Left lung (tissue), 10 donors: ENCODE results near the gene RNF213. TPM values are rescaled to one million over a fixed set of nuclear protein-coding genes. Genes with fewer than 3 reads are reported as not detected.
"Not testable (repeated sequence)": the region's sequence is repeated elsewhere in the genome, so short reads cannot be mapped to it uniquely, and the experiment has no call there.

Experiments used
- ATAC-seq: fragments of 200-7000 bp; cut with Tn5 transposase; one replicate; pipeline ENCODE4 v1.9.1; 2020; ENCODE audit warnings: moderate library complexity
- DNase-seq, 4 donors: peaks; one replicate each; pipeline ENCODE4 v3.0.0-alpha.2; 2013 to 2020
- H3K27ac ChIP-seq, 2 donors: fragments of 200-600 bp; sonication (generic) in 1 of 2; one replicate each; pipeline versions ENCODE4 v1.5.0 to v1.8.0; 2020 to 2021
- H3K27me3 ChIP-seq, 2 donors: fragments of 200-600 bp; sonication (generic) in 1 of 2; one replicate each; pipeline versions ENCODE4 v1.5.0 to v1.8.0; 2020 to 2021
- H3K36me3 ChIP-seq, 2 donors: fragments of 200-600 bp; sonication (generic) in 1 of 2; one replicate each; pipeline versions ENCODE4 v1.5.0 to v1.8.0; 2020 to 2021
- H3K4me1 ChIP-seq, 2 donors: fragments of 200-600 bp; one replicate each; pipeline ENCODE4 v1.8.0; 2021
- H3K4me3 ChIP-seq, 2 donors: fragments of 200-600 bp; sonication (generic) in 1 of 2; one replicate each; pipeline versions ENCODE4 v1.5.0 to v1.8.0; 2020 to 2021; ENCODE audit warnings: mild to moderate bottlenecking in 1 of 2
- H3K9me3 ChIP-seq, 2 donors: fragments of 200-600 bp; sonication (generic) in 1 of 2; one replicate each; pipeline versions ENCODE4 v1.5.0 to v1.8.0; 2020 to 2021
- intact Hi-C, 2 donors: fragments of 100-400 bp; cut with DNase I; formaldehyde crosslinking; loops; one replicate each; pipeline versions ENCODE4 v1.11.2 to v1.14.2; 2022
- polyA plus RNA-seq, 6 donors: library from polyadenylated mRNA; unstranded; fragments of 120-200 nt; gene quantifications; one replicate each; pipeline ENCODE4 v1.2.1, GENCODE V29; 2013; ENCODE audit not compliant: insufficient read length in 6 of 6
- total RNA-seq, 2 donors: library from RNA; stranded (reverse); fragmentation: NEBNext Ultra II Directional; extraction: Animal tissue kit (Norgen Biotek cat#: 25700); gene quantifications; one replicate each; pipeline ENCODE4 v1.2.1, GENCODE V29; 2021
- TF ChIP-seq, protein P1 (sequence below), 2 donors: fragments of 200-600 bp; sonication (generic) in 1 of 2; IDR thresholded peaks; one replicate each; pipeline versions ENCODE4 v1.5.0 to v1.8.0; 2021; ENCODE audit warnings: antibody characterized with exemption in 2 of 2
- donor health status: DM: no; HTN: yes; CAD: no.
- donor health status: DM: no; HTN: no; CAD: no.

Gene RNF213
- total and polyA plus RNA-seq, 8 donors = 89.0 to 264 (median 103) TPM

DNA sequence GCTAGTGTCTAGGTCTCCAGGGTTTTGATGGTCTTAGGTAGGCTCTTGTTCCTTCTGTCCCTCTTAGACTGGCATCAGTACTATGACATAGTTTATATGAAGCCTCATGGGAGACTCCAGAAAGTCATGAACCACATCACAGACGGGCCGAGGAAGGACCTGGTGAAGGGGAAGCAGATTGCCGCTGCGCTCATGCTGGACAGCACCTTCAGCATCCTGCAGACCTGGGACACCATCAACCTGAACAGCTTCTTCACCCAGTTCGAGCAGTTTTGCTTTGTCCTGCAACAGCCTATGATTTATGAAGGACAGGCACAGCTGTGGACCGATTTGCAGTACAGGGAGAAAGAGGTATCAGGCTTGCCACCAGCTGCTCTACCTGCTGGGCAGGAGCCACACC, 34.0 kb downstream of the RNF213 start:
- no peak overlapping the region for H3K4me3 ChIP-seq
- H3K36me3 ChIP-seq = peaks cover 0 to 100% of the 10 kb centered on the region in 2 donors
- ATAC-seq (no peak), DNase-seq (peak in 1 of 4 donors; percentile 11)
- H3K9me3 ChIP-seq = no peaks in the 10 kb centered on the region
- no peak overlapping the region for H3K27ac ChIP-seq
- TF ChIP-seq, protein P1, sequence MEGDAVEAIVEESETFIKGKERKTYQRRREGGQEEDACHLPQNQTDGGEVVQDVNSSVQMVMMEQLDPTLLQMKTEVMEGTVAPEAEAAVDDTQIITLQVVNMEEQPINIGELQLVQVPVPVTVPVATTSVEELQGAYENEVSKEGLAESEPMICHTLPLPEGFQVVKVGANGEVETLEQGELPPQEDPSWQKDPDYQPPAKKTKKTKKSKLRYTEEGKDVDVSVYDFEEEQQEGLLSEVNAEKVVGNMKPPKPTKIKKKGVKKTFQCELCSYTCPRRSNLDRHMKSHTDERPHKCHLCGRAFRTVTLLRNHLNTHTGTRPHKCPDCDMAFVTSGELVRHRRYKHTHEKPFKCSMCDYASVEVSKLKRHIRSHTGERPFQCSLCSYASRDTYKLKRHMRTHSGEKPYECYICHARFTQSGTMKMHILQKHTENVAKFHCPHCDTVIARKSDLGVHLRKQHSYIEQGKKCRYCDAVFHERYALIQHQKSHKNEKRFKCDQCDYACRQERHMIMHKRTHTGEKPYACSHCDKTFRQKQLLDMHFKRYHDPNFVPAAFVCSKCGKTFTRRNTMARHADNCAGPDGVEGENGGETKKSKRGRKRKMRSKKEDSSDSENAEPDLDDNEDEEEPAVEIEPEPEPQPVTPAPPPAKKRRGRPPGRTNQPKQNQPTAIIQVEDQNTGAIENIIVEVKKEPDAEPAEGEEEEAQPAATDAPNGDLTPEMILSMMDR (IDR thresholded peaks at IDR 0.05) = no peak
- H3K27me3 ChIP-seq = no peaks in the 10 kb centered on the region
- no peaks in the 10 kb centered on the region for H3K4me1 ChIP-seq
- intact Hi-C loops = no loop called here

GRCh38 chr17:80295146-80295545, 34.5 kb downstream of the RNF213 start:
- DNase-seq (peak in 1 of 4 donors; percentile 36), ATAC-seq (no peak)
- intact Hi-C loops = no loop called here
- Histone ChIP-seq H3K27ac (no peak overlapping the region), H3K9me3 (no peaks in the 10 kb centered on the region), H3K27me3 (no peaks in the 10 kb centered on the region), H3K36me3 (peaks cover 0 to 100% of the 10 kb centered on the region in 2 donors), H3K4me1 (no peaks in the 10 kb centered on the region), H3K4me3 (no peak overlapping the region)
- TF ChIP-seq, protein P1 (IDR thresholded peaks at IDR 0.05) = no peak

DNA sequence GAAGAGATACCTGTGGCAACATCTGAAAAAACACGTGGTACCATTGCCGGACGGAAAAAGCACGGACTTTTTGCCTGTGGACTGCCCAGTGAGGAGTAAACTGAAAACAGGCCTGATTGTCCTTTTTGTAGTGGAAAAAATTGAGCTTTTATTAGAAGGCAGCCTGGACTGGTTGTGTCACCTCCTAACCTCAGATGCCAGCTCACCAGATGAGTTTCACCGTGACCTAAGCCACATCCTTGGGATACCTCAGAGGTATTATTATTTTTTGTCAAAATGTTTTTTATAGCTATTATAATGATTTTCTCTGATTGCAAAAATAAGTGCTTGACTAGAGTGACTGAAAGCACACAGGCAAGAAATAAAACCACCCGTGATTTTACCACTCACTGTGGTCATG, 34.9 kb downstream of the RNF213 start:
- H3K4me1 ChIP-seq = no peaks in the 10 kb centered on the region
- TF ChIP-seq, protein P1 (IDR thresholded peaks at IDR 0.05) = no peak
- no peaks in the 10 kb centered on the region for H3K27me3 ChIP-seq
- H3K36me3 ChIP-seq = peaks cover 0 to 100% of the 10 kb centered on the region in 2 donors
- DNase-seq = no peak
- H3K27ac ChIP-seq = no peak overlapping the region
- H3K4me3 ChIP-seq = no peak overlapping the region
- ATAC-seq = no peak
- H3K9me3 ChIP-seq = no peaks in the 10 kb centered on the region
- intact Hi-C loops = no loop called here

DNA sequence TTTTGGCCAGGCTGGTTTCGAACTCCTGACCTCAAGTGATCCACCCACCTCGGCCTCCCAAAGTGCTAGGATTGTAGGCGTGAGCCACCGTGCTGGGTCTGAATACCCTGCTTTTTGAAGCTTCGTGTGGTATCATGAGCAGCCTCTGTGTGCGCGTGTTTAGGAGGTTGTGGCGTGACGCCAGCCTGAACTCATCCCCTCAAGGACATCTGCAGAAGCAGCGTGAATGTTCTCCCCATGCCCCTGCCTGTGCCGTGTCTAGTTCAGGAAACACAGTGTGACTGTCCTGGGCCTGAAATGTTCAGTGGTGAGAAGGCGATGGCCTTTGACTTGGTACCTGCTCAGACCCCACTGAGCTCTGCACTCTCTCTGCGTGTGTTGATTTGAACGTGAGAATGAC, 35.6 kb downstream of the RNF213 start:
- Histone ChIP-seq H3K36me3 (peaks cover 0 to 100% of the 10 kb centered on the region in 2 donors), H3K27ac (no peak overlapping the region), H3K9me3 (no peaks in the 10 kb centered on the region), H3K4me1 (no peaks in the 10 kb centered on the region), H3K27me3 (no peaks in the 10 kb centered on the region), H3K4me3 (no peak overlapping the region)
- DNase-seq (peak in 1 of 4 donors; percentile 41), ATAC-seq (no peak)
- intact Hi-C loops = no loop called here
- TF ChIP-seq, protein P1 (IDR thresholded peaks at IDR 0.05) = no peak

DNA sequence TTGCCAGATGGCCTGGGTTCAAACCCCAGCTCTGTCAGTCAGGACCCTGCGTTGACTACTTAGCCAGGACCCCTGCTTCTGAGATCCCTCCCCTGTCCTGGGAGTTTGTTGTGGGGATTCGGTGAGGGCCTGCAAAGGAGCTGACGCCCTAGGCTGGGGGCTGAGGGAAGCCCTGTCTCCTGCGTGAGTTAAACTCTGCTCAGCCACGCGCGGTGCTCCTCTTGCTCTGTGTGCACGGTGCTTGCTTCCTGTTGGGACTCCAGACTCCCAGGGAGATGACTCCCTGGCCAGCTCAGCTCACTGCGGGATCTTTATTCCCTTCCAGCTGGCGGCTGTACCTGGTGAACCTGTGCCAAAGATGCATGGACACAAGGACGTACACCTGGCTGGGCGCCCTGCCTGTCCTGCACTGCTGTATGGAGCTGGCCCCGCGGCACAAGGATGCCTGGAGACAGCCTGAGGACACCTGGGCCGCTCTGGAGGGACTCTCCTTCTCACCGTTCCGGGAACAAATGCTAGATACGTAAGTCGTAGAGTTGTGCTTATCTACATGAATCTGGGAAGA, 37.4 kb downstream of the RNF213 start:
- ATAC-seq = no peak
- intact Hi-C loops = no loop called here

DNA sequence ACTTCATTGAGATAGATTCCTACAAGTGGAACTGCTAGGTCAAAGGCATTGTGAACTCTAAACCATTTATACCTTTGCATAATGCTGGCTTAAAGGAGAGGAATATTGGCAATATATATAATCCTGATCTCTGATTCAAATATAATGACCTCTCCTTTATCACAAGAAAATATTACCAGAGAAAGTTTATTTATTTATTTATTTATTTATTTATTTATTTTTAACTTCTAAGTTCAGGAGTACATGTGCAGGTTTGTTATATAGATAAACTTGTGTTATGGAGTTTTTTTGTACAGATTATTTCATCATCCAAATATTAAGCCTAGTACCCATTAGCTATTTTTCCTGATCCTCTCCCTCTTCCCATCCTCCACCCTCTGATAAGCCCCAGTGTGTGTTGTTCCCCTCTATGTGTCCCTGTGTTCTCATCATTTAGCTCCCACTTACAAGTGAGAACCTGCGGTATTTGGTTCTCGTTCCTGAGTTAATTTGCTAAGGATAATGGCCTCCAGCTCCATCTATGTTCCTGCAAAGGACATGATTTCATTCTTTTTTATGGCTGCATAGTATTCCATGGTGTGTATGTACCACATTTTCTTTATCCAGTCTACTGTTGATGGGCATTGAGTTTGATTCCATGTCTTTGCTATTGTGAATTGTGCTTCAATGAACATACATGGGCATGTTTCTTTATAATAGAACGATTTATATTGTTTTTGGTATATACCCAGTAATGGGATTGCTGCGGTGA, 38.9 kb downstream of the RNF213 start:
- H3K27me3 ChIP-seq, intact Hi-C loops, ATAC-seq, H3K4me1 ChIP-seq, H3K4me3 ChIP-seq, DNase-seq, H3K27ac ChIP-seq: not testable (repeated sequence)
- H3K9me3 ChIP-seq = peaks cover 0 to 17% of the 10 kb centered on the region in 2 donors
- H3K36me3 ChIP-seq = peaks cover 2 to 100% of the 10 kb centered on the region in 2 donors

More for the DNA sequence above, 37.4 kb downstream of the RNF213 start:
- TF ChIP-seq, protein P1 (IDR thresholded peaks at IDR 0.05) = no peak
- Histone ChIP-seq H3K4me1 (no peaks in the 10 kb centered on the region), H3K4me3 (no peak overlapping the region), H3K27me3 (no peaks in the 10 kb centered on the region), H3K36me3 (peaks cover 2 to 100% of the 10 kb centered on the region in 2 donors), H3K9me3 (peaks cover 0 to 3% of the 10 kb centered on the region in 2 donors), H3K27ac (no peak overlapping the region)
- peak in 1 of 4 donors; percentile 59 for DNase-seq

DNA sequence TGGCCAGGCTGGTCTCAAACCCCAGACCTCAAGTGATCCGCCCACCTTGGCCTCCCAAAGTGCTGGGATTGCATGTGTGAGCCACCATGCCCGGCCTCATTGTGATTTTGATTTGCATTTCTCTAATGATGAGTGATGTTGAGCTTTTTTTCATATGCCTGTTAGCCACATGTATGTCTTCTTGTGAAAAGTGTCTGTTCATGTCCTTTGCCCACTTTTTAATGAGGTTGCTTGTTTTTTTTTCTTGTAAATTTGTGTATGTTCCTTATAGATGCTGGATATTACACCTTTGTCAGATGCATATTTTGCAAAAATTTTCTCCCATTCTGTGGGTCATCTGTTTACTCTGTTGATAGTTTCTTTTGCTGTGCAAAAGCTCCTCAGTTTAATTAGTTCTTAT, 40.1 kb downstream of the RNF213 start:
- H3K4me1 ChIP-seq, intact Hi-C loops: not testable (repeated sequence)
- peaks cover 2 to 100% of the 10 kb centered on the region in 2 donors for H3K36me3 ChIP-seq

More for the DNA sequence above, 40.1 kb downstream of the RNF213 start:
- not testable (repeated sequence) for H3K27ac ChIP-seq, H3K4me3 ChIP-seq, H3K27me3 ChIP-seq, ATAC-seq
- DNase-seq = peak in 1 of 4 donors; percentile 5
- H3K9me3 ChIP-seq = peaks cover 0 to 17% of the 10 kb centered on the region in 2 donors
